ENCODE results near the gene MLLT10. TPM values are rescaled to one million over a fixed set of nuclear protein-coding genes. Genes with fewer than 3 reads are reported as not detected.

MLLT10 gene
- total RNA-seq (2021) (58.4 and 60.0 TPM in 2 replicates), Bru-seq, nascent RNA (percentile 94 among the genes with signal in this experiment), BruChase-seq, experiment 1, labeled RNA remaining after a 2-hour chase (percentile 91 among the genes with signal in this experiment), BruChase-seq, experiment 2, labeled RNA remaining after a 6-hour chase (percentile 91 among the genes with signal in this experiment)
- long read RNA-seq, partial matches to known transcripts = 10 of 26 reads
- long read RNA-seq, other reads (novel, unspliced or antisense) = 16 of 26 reads

DNA sequence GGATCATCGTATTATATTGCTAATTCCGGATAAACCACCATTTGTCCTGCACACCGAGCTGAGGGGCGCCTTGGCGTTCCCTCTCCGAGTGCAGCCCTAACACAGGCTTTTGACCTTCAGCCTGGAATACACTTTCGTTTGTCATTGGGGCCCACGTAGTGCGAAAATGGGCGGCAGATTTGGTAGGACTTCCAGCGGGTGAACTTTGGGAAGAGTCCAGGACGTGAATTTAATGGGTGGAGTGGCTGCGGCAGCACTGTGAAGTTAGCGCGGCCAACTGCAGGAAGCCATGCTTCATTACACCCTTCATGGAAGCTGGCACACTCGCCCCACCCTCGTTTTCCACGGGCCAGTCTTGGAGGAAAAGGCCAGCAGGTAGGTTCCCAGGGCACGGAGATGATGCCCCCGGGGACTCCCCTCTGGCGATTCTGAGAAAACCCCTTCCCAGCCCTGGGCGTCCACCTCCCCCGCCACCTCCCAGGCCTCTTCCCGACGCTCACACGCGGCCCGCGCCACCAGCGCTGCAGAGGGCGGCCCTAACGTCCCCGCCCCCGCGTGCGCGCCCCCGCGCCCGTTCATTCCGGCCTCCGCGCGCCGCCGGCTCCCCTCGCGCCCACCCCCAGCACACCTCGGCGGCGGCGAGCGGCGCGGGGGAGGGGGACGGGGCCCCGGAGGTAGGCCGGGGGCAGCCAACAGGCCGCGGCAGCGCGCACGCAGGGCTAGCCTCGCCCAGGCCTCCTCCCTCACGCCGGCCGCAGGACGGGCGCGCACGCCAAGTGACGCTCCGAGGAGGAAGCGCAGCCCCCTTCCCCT lies at the start of gene MLLT10:
MLLT10 (plus strand) TSS at position 766 of the 813 bp plus-strand sequence. CDS start 413 bp downstream, outside the sequence.
- Histone ChIP-seq H3K27ac (ENCODE audit: low read depth, low read length, poor library complexity, severe bottlenecking) (peak within 1 kb of the TSS; percentile 96), H3K36me3 (ENCODE audit: insufficient read depth, low read length, poor library complexity, severe bottlenecking) (peaks cover 16% of the 10 kb centered on the region), H3K27me3 (replicated peaks; ENCODE audit: insufficient read depth, low read depth, low read length, poor library complexity) (no peaks in the 10 kb centered on the region), H3K4me1 (ENCODE audit: insufficient read depth, low read length, poor library complexity, severe bottlenecking) (peaks cover 41% of the 10 kb centered on the region), H3K4me3 (ENCODE audit: low read depth, low read length, poor library complexity, severe bottlenecking) (peak within 1 kb of the TSS; percentile 65), H3K9me3 (ENCODE audit: low read depth, low read length, poor library complexity, severe bottlenecking) (no peaks in the 10 kb centered on the region)
- peak; percentile 99 for DNase-seq (ENCODE audit: low spot score)
- BruUV-seq (replicated peaks) = TSS peak; percentile 90
- ChIA-PET POLR2A (ENCODE audit: low non-redundant PET) (interaction anchor here (0.6 kb wide), 2 partner anchors 11 to 124 kb away, joined by 3 to 5 read pairs; no protein-coding TSS in a partner anchor), CTCF (interaction anchor here (0.6 kb wide), 1 partner anchor 238 kb away, joined by 3 read pairs; no protein-coding TSS in a partner anchor)
- intact Hi-C loops (cut with micrococcal nuclease; ENCODE audit: unreplicated experiment) = loop anchor here (5.0 kb wide), 2 partner anchors 36 to 256 kb away; no protein-coding TSS in a partner anchor
- TF ChIP-seq, protein P1, sequence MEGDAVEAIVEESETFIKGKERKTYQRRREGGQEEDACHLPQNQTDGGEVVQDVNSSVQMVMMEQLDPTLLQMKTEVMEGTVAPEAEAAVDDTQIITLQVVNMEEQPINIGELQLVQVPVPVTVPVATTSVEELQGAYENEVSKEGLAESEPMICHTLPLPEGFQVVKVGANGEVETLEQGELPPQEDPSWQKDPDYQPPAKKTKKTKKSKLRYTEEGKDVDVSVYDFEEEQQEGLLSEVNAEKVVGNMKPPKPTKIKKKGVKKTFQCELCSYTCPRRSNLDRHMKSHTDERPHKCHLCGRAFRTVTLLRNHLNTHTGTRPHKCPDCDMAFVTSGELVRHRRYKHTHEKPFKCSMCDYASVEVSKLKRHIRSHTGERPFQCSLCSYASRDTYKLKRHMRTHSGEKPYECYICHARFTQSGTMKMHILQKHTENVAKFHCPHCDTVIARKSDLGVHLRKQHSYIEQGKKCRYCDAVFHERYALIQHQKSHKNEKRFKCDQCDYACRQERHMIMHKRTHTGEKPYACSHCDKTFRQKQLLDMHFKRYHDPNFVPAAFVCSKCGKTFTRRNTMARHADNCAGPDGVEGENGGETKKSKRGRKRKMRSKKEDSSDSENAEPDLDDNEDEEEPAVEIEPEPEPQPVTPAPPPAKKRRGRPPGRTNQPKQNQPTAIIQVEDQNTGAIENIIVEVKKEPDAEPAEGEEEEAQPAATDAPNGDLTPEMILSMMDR (conservative IDR thresholded peaks at IDR 0.05; ENCODE audit: low read depth, low read length) = no peak
- TF ChIP-seq EZH2 (IDR thresholded peaks at IDR 0.05; ENCODE audit: borderline replicate concordance, low read depth, low read length, poor library complexity, severe bottlenecking) = no peak

- TF ChIP-seq, protein P1 (conservative IDR thresholded peaks at IDR 0.05; ENCODE audit: low read depth, low read length) = no peak
- no peak overlapping the region for H3K27ac ChIP-seq (ENCODE audit: low read depth, low read length, poor library complexity, severe bottlenecking)
- CTCF ChIA-PET = no interaction called here
- no peak overlapping the region for H3K4me3 ChIP-seq (ENCODE audit: low read depth, low read length, poor library complexity, severe bottlenecking)
- H3K9me3 ChIP-seq (ENCODE audit: low read depth, low read length, poor library complexity, severe bottlenecking) = no peaks in the 10 kb centered on the region
- H3K4me1 ChIP-seq (ENCODE audit: insufficient read depth, low read length, poor library complexity, severe bottlenecking) = peaks cover 11% of the 10 kb centered on the region
- BruUV-seq (replicated peaks) = no TSS peak
- no peak for DNase-seq (ENCODE audit: low spot score)
- H3K36me3 ChIP-seq (ENCODE audit: insufficient read depth, low read length, poor library complexity, severe bottlenecking) = no peaks in the 10 kb centered on the region
- POLR2A ChIA-PET (ENCODE audit: low non-redundant PET) = no interaction called here
- H3K27me3 ChIP-seq (replicated peaks; ENCODE audit: insufficient read depth, low read depth, low read length, poor library complexity) = no peaks in the 10 kb centered on the region
- intact Hi-C loops (cut with micrococcal nuclease; ENCODE audit: unreplicated experiment) = no loop called here
Measured at GRCh38 chr10:21487416-21488180, 46.4 kb upstream of the MLLT10 start.

GRCh38 chr10:21488246-21488956 lies 45.6 kb upstream of the MLLT10 start:
- H3K27me3 ChIP-seq (replicated peaks; ENCODE audit: insufficient read depth, low read depth, low read length, poor library complexity) = no peaks in the 10 kb centered on the region
- ChIA-PET POLR2A (ENCODE audit: low non-redundant PET) (no interaction called here), CTCF (no interaction called here)
- TF ChIP-seq, protein P1 (conservative IDR thresholded peaks at IDR 0.05; ENCODE audit: low read depth, low read length) = no peak
- H3K9me3 ChIP-seq (ENCODE audit: low read depth, low read length, poor library complexity, severe bottlenecking) = no peaks in the 10 kb centered on the region
- intact Hi-C loops (cut with micrococcal nuclease; ENCODE audit: unreplicated experiment) = no loop called here
- peak; percentile 19 for DNase-seq (ENCODE audit: low spot score)
- H3K4me1 ChIP-seq (ENCODE audit: insufficient read depth, low read length, poor library complexity, severe bottlenecking) = peaks cover 11% of the 10 kb centered on the region
- no TSS peak for BruUV-seq (replicated peaks)
- no peak overlapping the region for H3K27ac ChIP-seq (ENCODE audit: low read depth, low read length, poor library complexity, severe bottlenecking)
- H3K4me3 ChIP-seq (ENCODE audit: low read depth, low read length, poor library complexity, severe bottlenecking) = no peak overlapping the region
- no peaks in the 10 kb centered on the region for H3K36me3 ChIP-seq (ENCODE audit: insufficient read depth, low read length, poor library complexity, severe bottlenecking)
